Urinary bladder (tissue), 4 donors: Measurements from ENCODE around the gene ROR1. TPM values are rescaled to one million over a fixed set of nuclear protein-coding genes. Genes with fewer than 3 reads are reported as not detected.

Experiments used
- DNase-seq: peaks from one replicate; pipeline ENCODE4 v3.0.0-alpha.2; 2015; ENCODE audit errors: extremely low spot score
- H3K27ac ChIP-seq: one replicate; pipeline ENCODE4 v1.5.1; 2013; ENCODE audit warnings: low read depth, mild to moderate bottlenecking, moderate library complexity
- H3K36me3 ChIP-seq: one replicate; pipeline ENCODE4 v1.6.1; 2013; ENCODE audit warnings: mild to moderate bottlenecking, moderate library complexity; ENCODE audit not compliant: insufficient read depth
- H3K4me1 ChIP-seq: one replicate; pipeline ENCODE4 v1.6.1; 2013; ENCODE audit warnings: mild to moderate bottlenecking, moderate library complexity; ENCODE audit not compliant: insufficient read depth
- H3K4me3 ChIP-seq: one replicate; pipeline ENCODE4 v1.5.1; 2013; ENCODE audit warnings: low read depth, low read length
- WGBS: extraction: QIAGEN DNeasy Blood & Tissue Kit; methylation state at CpG from one replicate; pipeline ENCODE4 v1.1.7; 2013; 5-methylcytosine and 5-hydroxymethylcytosine counted together
- polyA plus RNA-seq: library from polyadenylated mRNA; stranded (reverse); fragments of 200-250 nt; gene quantifications from one replicate; pipeline ENCODE4 v1.2.3, GENCODE V29; 2013
- total RNA-seq: library from RNA; depleted of rRNA; stranded (reverse); fragments of >200 nt; gene quantifications from one replicate; pipeline ENCODE4 v1.2.3, GENCODE V29; 2014
- donor health status: healthy with polysubstance abuse.
- donor health status: healthy.

The ROR1 gene
- total and polyA plus RNA-seq, 2 donors = 5.9 to 33.2 TPM

- DNase-seq = no peak
- WGBS = 93% methylated on average over 3 of the region's 3 CpGs
- Histone ChIP-seq H3K27ac (no peak overlapping the region), H3K4me3 (no peak overlapping the region), H3K4me1 (no peaks in the 10 kb centered on the region), H3K36me3 (no peaks in the 10 kb centered on the region)
Measured at GRCh38 chr1:64021066-64021465, 247.2 kb downstream of the ROR1 start.

GRCh38 chr1:64025051-64025450 is 251.2 kb downstream of the ROR1 start:
- Histone ChIP-seq H3K36me3 (no peaks in the 10 kb centered on the region), H3K4me1 (no peaks in the 10 kb centered on the region), H3K27ac (no peak overlapping the region), H3K4me3 (no peak overlapping the region)
- 89% methylated on average over 4 of the region's 4 CpGs for WGBS
- DNase-seq = no peak

DNA sequence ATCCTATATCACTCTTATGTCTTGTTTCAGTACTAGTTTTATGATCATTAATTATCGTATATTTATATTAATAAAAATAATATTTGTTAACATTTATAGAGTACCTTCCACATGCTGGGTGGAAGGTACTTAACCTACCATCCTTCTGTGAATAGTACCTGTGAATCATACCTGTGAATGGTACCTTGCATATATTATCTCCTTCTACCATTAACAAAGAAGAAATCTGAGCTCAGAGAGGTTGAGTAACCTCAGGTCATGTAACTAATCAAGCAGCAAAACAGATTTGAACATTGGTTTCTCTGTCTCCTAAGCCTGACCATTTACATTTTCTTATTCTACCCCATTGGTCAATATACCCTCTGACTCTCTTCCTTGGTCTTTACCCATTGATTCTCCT is 255.2 kb downstream of the ROR1 start:
- Histone ChIP-seq H3K36me3 (no peaks in the 10 kb centered on the region), H3K27ac (no peak overlapping the region), H3K4me1 (no peaks in the 10 kb centered on the region), H3K4me3 (no peak overlapping the region)
- WGBS = 99% methylated on average over 1 of the region's 1 CpG
- no peak for DNase-seq

DNA sequence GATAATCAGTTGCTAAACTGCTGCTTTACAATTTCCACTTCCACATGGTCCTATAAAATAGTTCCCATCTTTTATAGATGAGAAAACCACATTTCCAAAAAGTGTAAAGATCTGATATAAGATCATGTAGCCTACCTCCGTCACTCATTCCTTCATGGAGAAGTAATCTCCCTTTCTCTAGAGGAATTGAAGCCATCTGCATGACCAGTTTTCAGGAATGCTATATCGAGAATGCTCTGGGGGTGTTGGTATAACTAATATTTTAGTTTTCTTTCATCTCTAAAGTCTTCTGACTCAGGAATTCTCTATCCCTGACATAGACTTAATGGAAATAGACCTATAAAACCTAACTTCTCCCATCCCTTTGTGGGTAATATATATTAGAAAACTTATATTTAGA is 256.6 kb downstream of the ROR1 start:
- no peak for DNase-seq
- H3K4me1 ChIP-seq = no peaks in the 10 kb centered on the region
- H3K36me3 ChIP-seq = no peaks in the 10 kb centered on the region
- H3K27ac ChIP-seq = no peak overlapping the region
- 98% methylated on average over 2 of the region's 2 CpGs for whole genome bisulfite sequencing
- no peak overlapping the region for H3K4me3 ChIP-seq

GRCh38 chr1:64031236-64031635 is 257.4 kb downstream of the ROR1 start:
- no peak overlapping the region for H3K4me3 ChIP-seq
- DNase-seq = no peak
- no peaks in the 10 kb centered on the region for H3K36me3 ChIP-seq
- H3K27ac ChIP-seq = no peak overlapping the region
- no peaks in the 10 kb centered on the region for H3K4me1 ChIP-seq
- 74% methylated on average over 1 of the region's 1 CpG for WGBS

DNA sequence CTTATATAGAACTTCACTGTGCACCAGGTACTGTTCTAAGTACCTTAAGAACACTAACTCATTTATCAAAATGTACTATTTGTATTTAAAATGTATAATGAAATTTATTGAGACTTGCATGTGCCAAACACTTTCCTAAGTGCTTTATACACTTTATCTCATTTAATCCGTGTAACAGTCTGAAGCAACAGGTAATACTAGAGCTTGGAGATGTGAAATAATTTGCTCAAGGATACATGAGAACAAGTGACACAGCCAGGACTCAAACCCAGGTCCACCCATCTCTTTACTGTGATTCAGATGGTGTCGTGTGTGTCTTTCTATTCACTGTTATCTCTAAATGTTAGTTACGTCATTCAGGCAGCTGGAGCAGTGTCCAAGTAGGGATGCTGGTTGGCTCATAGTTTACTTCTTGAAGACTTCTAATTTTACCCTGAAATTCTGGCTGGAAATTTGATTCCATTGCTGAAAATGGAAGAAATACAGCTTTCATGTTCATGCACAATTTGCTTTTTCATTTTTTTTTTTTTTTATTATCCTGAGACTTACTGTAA is 259.9 kb downstream of the ROR1 start:
- Histone ChIP-seq H3K36me3 (no peaks in the 10 kb centered on the region), H3K4me1 (no peaks in the 10 kb centered on the region), H3K27ac (no peak overlapping the region), H3K4me3 (no peak overlapping the region)
- no peak for DNase-seq
- WGBS = 30% methylated on average over 3 of the region's 3 CpGs

- H3K36me3 ChIP-seq = no peaks in the 10 kb centered on the region
- no peak for DNase-seq
- H3K27ac ChIP-seq = no peak overlapping the region
- 92% methylated on average over 2 of the region's 2 CpGs for WGBS
- no peaks in the 10 kb centered on the region for H3K4me1 ChIP-seq
- H3K4me3 ChIP-seq = no peak overlapping the region
Measured at GRCh38 chr1:64036549-64036948, 262.7 kb downstream of the ROR1 start.

DNA sequence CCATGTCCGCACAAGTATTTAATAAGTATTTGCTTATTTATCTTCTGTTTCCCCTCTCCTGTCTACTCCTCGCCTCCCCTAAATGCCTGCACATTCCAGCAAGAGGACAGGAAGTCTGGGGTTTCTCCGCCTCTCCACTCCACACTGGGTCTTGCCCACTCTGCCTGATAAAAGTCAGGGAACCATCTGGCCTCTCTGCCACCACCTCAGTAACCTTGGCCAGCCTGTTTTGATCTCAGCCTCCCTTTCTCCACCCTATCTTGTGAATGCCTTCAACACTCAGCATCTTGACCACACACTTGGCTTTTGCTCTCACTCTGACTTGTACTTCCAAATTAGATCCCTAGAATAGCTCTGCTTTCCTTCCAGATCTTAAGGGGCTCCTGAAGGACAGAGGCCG is 264.3 kb downstream of the ROR1 start:
- 76% methylated on average over 4 of the region's 4 CpGs for WGBS
- H3K4me3 ChIP-seq = no peak overlapping the region
- no peak for DNase-seq
- H3K4me1 ChIP-seq = peaks cover 3% of the 10 kb centered on the region
- H3K36me3 ChIP-seq = no peaks in the 10 kb centered on the region
- no peak overlapping the region for H3K27ac ChIP-seq

DNA sequence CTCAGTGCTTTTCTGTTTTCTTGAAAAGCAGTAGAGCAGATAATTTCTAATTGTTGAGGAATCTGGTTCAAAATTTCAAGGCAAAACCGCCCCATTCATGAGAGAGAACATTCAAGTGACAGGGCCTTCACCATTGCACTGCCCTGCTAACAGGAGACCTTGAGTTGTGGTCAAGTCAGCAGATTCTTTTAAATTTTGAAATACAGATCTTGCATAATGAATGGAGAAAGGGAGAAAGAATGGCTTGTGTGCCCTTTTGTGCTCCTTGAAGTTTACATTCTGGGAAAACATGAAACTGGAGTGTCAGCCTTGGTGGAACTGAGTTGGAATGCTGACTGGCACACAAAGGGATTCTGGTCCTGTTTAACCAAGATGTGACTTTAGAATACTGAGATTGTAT is 265.1 kb downstream of the ROR1 start:
- 96% methylated on average over 1 of the region's 1 CpG for WGBS
- Histone ChIP-seq H3K36me3 (no peaks in the 10 kb centered on the region), H3K4me3 (no peak overlapping the region), H3K27ac (no peak overlapping the region), H3K4me1 (peaks cover 3% of the 10 kb centered on the region)
- no peak for DNase-seq

GRCh38 chr1:64039390-64039926 is 265.6 kb downstream of the ROR1 start:
- Histone ChIP-seq H3K4me3 (no peak overlapping the region), H3K27ac (no peak overlapping the region), H3K36me3 (no peaks in the 10 kb centered on the region), H3K4me1 (peaks cover 3% of the 10 kb centered on the region)
- 13% methylated on average over 3 of the region's 3 CpGs for WGBS
- peak; percentile 80 for DNase-seq

- Histone ChIP-seq H3K27ac (no peak overlapping the region), H3K36me3 (no peaks in the 10 kb centered on the region), H3K4me1 (peaks cover 3% of the 10 kb centered on the region), H3K4me3 (no peak overlapping the region)
- WGBS = 81% methylated on average over 3 of the region's 3 CpGs
- no peak for DNase-seq
Measured at GRCh38 chr1:64041371-64042131, 267.7 kb downstream of the ROR1 start.

DNA sequence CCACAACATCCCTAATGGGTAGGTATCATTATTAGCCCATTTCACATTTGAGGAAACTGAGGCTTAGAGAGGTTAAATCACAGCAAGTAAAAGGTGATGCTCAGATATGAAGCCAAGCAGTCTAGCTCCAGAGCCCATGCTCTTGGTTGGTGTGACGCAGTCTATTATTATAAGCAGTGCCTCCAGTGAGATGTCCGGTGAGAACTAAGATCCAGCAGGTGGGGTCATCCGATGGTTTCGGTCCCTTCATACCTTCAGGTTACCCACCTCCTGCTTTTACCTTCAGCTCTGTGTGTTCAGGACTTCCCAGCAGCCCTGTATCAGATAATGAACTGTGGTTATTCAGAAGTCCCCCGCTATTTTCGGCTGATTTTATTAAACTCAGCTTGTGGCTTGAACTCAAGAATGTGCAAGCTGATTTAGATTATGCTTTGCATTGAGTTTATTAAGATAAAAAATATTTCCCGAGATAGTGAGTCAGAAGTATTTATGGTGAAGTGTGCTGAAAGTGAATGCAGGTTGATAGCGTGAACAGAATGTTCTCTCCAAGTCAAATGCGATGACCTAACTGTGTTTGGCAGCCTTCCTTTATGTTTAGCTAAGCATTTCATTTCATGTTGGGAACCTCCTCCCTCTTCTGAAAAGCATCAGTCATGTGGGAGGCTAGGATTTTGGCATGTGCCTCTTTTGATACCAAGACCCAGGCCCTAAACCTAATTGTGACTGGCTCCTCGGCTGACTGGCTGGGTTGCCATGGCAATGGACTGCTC is 268.7 kb downstream of the ROR1 start:
- Histone ChIP-seq H3K4me1 (peaks cover 3% of the 10 kb centered on the region), H3K4me3 (no peak overlapping the region), H3K27ac (peak overlapping the region; percentile 39), H3K36me3 (no peaks in the 10 kb centered on the region)
- peak; percentile 77 for DNase-seq
- WGBS = 33% methylated on average over 10 of the region's 10 CpGs

GRCh38 chr1:64043288-64043687 is 269.5 kb downstream of the ROR1 start:
- H3K27ac ChIP-seq = peak overlapping the region; percentile 5
- peaks cover 3% of the 10 kb centered on the region for H3K4me1 ChIP-seq
- DNase-seq = no peak
- H3K4me3 ChIP-seq = no peak overlapping the region
- 68% methylated on average over 2 of the region's 2 CpGs for WGBS
- H3K36me3 ChIP-seq = no peaks in the 10 kb centered on the region

DNA sequence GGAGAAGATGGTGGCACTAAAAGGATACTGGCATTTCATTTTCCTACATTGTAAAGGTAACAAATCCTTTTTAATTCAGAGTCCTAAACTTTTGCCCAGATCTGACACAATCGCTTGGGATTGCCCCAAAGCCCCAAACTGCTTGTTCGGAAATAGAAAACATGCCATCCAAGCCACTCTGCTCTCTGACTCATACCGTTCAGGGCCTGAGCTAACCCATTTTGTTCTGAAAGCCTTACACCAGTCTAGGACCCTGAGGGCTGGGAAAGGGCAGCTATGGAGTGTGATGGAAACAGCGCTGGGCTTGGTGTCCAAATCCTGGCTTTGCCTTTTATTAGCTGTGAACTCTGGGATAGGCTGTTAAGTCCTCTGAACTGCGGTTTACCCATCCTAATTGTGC is 270.2 kb downstream of the ROR1 start:
- Histone ChIP-seq H3K36me3 (no peaks in the 10 kb centered on the region), H3K4me1 (peaks cover 3% of the 10 kb centered on the region), H3K27ac (no peak overlapping the region), H3K4me3 (no peak overlapping the region)
- WGBS = 87% methylated on average over 5 of the region's 5 CpGs
- DNase-seq = no peak
